GM12878 (cell line): ENCODE measurements around the gene XIAP. TPM values are rescaled to one million over a fixed set of nuclear protein-coding genes. Genes with fewer than 3 reads are reported as not detected.

ENCODE experiments used
- ATAC-seq: fragments of 200-7000 bp; cut with Tn5 transposase; 3 replicates; pipeline ENCODE4 v1.9.1; 2020; ENCODE audit warnings: mild to moderate bottlenecking, moderate library complexity
- BruUV-seq: library from RNA; stranded (reverse); fragments of 400-500 nt; replicated peaks from 2 replicates; lab custom pipeline; 2021; lab: Mats Ljungman, UMichigan
- CTCF ChIA-PET: fragments of 300-600 bp; sonication (Branson Sonifier 250); formaldehyde crosslinking; extraction: SDS; loops from one replicate; lab custom pipeline; 2021; ENCODE audit warnings: inconsistent platforms; lab: Yijun Ruan, JAX
- POLR2A ChIA-PET: fragments of 350-600 bp; formaldehyde crosslinking; extraction: SDS; loops from one replicate; lab custom pipeline; 2021; ENCODE audit warnings: inconsistent platforms; lab: Charles Lee
- RAD21 ChIA-PET: fragments of 300-600 bp; sonication (Branson Sonifier 250); formaldehyde crosslinking; loops from one replicate; lab custom pipeline; 2023; ENCODE audit warnings: antibody characterized with exemption; ENCODE audit not compliant: unreplicated experiment; lab: Charles Lee
- SMC1A ChIA-PET: fragments of 300-600 bp; sonication (Branson Sonifier 250); formaldehyde crosslinking; loops from one replicate; lab custom pipeline; 2023; ENCODE audit not compliant: unreplicated experiment, uncharacterized antibody; lab: Charles Lee
- DNase-seq: peaks from one replicate; pipeline ENCODE4 v3.0.0-alpha.2; 2011; ENCODE audit warnings: low read depth, low spot score
- FAIRE-seq: peaks from 3 replicates; lab custom pipeline; 2011; peaks lifted over from hg19 to GRCh38; lab: Jason Lieb, UNC
- H2AFZ ChIP-seq: 2 replicates; pipeline ENCODE4 v1.6.0; 2011; ENCODE audit warnings: low read depth, low read length, control low read depth; ENCODE audit not compliant: control insufficient read depth
- H3K27ac ChIP-seq: 2 replicates; pipeline ENCODE4 v1.5.1; 2011; ENCODE audit warnings: control low read depth; ENCODE audit not compliant: control insufficient read depth, insufficient read depth
- H3K27me3 ChIP-seq, 2 experiments: replicated peaks in 1 of 2; 2 replicates each; pipeline versions ENCODE4 v1.6.0 to v1.6.1; 2011; ENCODE audit warnings: low read length in 1 of 2; ENCODE audit not compliant: control insufficient read depth in 2 of 2, insufficient read depth in 2 of 2
- H3K36me3 ChIP-seq, 2 experiments: 2 replicates each; pipeline ENCODE4 v1.5.1; 2011; ENCODE audit warnings: low read length in 1 of 2; ENCODE audit not compliant: control insufficient read depth in 2 of 2, insufficient read depth in 2 of 2
- H3K4me1 ChIP-seq: 2 replicates; pipeline ENCODE4 v1.6.1; 2011; ENCODE audit warnings: mild to moderate bottlenecking, low read length, moderate library complexity, mixed read lengths; ENCODE audit not compliant: control insufficient read depth, insufficient read depth
- H3K4me2 ChIP-seq: 2 replicates; pipeline ENCODE4 v1.6.0; 2011; ENCODE audit warnings: control low read depth; ENCODE audit not compliant: control insufficient read depth, insufficient read depth
- H3K4me3 ChIP-seq: fragments of 200-600 bp; sonication (generic); 2 replicates; pipeline ENCODE4 v1.5.1; 2016
- H3K79me2 ChIP-seq: 2 replicates; pipeline ENCODE4 v1.6.0; 2011; ENCODE audit warnings: low read length; ENCODE audit not compliant: control insufficient read depth, insufficient read depth
- H3K9ac ChIP-seq: 2 replicates; pipeline ENCODE4 v1.8.0; 2011; ENCODE audit warnings: low read length, control low read depth, mixed read lengths; ENCODE audit not compliant: control insufficient read depth, insufficient read depth
- H3K9me3 ChIP-seq: replicated peaks from 3 replicates; pipeline ENCODE4 v1.5.1; 2011; ENCODE audit warnings: mild to moderate bottlenecking, low read length; ENCODE audit not compliant: control insufficient read depth, insufficient read depth
- H4K20me1 ChIP-seq: 2 replicates; pipeline ENCODE4 v1.6.0; 2011; ENCODE audit not compliant: control insufficient read depth, insufficient read depth
- BCL3 ChIP-seq: IDR thresholded peaks from 2 replicates; pipeline ENCODE4 v1.6.1; 2011; ENCODE audit warnings: borderline replicate concordance, low read depth, mild to moderate bottlenecking, moderate library complexity, low read length; ENCODE audit not compliant: insufficient read depth, poor library complexity, severe bottlenecking
- ELK1 ChIP-seq: IDR thresholded peaks from 2 replicates; pipeline ENCODE4 v1.6.1; 2012; ENCODE audit warnings: low read depth, low read length, improper control_type of control experiment
- EZH2 ChIP-seq: IDR thresholded peaks from 2 replicates; pipeline ENCODE4 v1.6.1; 2012; ENCODE audit warnings: low read depth, mild to moderate bottlenecking, control low read depth, inconsistent platforms, low read length, borderline replicate concordance; ENCODE audit not compliant: control insufficient read depth
- KLF5 ChIP-seq: fragments of 450-650 bp; IDR thresholded peaks from 2 replicates; pipeline ENCODE4 v1.6.1; 2014; ENCODE audit warnings: mild to moderate bottlenecking; ENCODE audit not compliant: partially characterized antibody
- NFIC ChIP-seq: IDR thresholded peaks from 2 replicates; pipeline ENCODE4 v1.6.1; 2012; ENCODE audit warnings: low read depth, mild to moderate bottlenecking, inconsistent platforms, low read length, moderate library complexity
- PRDM15 ChIP-seq: fragments of 450-650 bp; formaldehyde crosslinking; IDR thresholded peaks from 2 replicates; pipeline ENCODE4 v1.4.0; 2020; ENCODE audit warnings: mild to moderate bottlenecking, moderate library complexity
- RAD51 ChIP-seq: fragments of 450-650 bp; IDR thresholded peaks from 2 replicates; pipeline ENCODE4 v1.6.1; 2016; ENCODE audit warnings: moderate library complexity, mild to moderate bottlenecking, inconsistent platforms
- TAF1 ChIP-seq: IDR thresholded peaks from 2 replicates; pipeline ENCODE4 v1.6.1; 2011; ENCODE audit warnings: mild to moderate bottlenecking, low read depth, low read length, borderline replicate concordance
- WGBS: methylation state at CpG from one replicate; pipeline ENCODE4 v1.1.6; 2016; ENCODE audit warnings: low lambda C conversion rate; ENCODE audit not compliant: insufficient replicate concordance, insufficient coverage; ENCODE audit errors: missing lambda C conversion rate; 5-methylcytosine and 5-hydroxymethylcytosine counted together
- in situ Hi-C: fragments of 300-500 bp; cut with MboI; formaldehyde crosslinking; loops from 9 replicates; pipeline ENCODE4 v1.14.3; 2018; ENCODE audit warnings: mixed read lengths
- intact Hi-C: fragments of 100-400 bp; cut with micrococcal nuclease; formaldehyde crosslinking; loops from one replicate; pipeline ENCODE4 v1.14.2; 2022; ENCODE audit not compliant: unreplicated experiment
- polyA plus RNA-seq, 11 experiments: library from polyadenylated mRNA; depleted of rRNA in 4 of 11; unstranded in 6 of 11; stranded (reverse) in 5 of 11; fragments of >200 nt; fragmentation: Nextera tagmentation in 4 of 11; fragmentation: Illumina TruSeq in 1 of 11; extraction: Ambion mirVana in 4 of 11; extraction: Trizol in 1 of 11; gene quantifications; 1 replicate in 1 of 11; 2 replicates in 10 of 11; pipeline versions ENCODE4 v1.2.1 to v1.2.3, GENCODE V29; 2011 to 2016; ENCODE audit warnings: inconsistent platforms in 2 of 11, missing spikeins in 2 of 11, low read depth in 1 of 11
- total RNA-seq, 4 experiments: library from RNA; depleted of rRNA in 3 of 4; stranded (reverse); fragments of >200 nt in 3 of 4; fragmentation: Illumina TruSeq in 1 of 4; extraction: Trizol in 1 of 4; gene quantifications; 2 replicates each; pipeline versions ENCODE4 v1.2.1 to v1.2.3, GENCODE V29; 2013 to 2021
- TF ChIP-seq, protein P1 (sequence below): IDR thresholded peaks from 2 replicates; pipeline ENCODE4 v1.6.1; 2011; ENCODE audit warnings: low read depth, mild to moderate bottlenecking, low read length, moderate library complexity, borderline replicate concordance; ENCODE audit errors: extremely low read depth

The XIAP gene
- total and polyA plus RNA-seq, 10 of the 15 experiments (the other 5 are each of a cell fraction or from before 2014, with no cell fraction given), result 3.3 to 21.1 (median 14.5) TPM

GRCh38 chrX:123918106-123918721 is 58.4 kb downstream of the XIAP start:
- no peak for ATAC-seq
- no peaks in the 10 kb centered on the region for H3K9me3 ChIP-seq
- H3K79me2 ChIP-seq, result no peaks in the 10 kb centered on the region
- H3K9ac ChIP-seq, result no peak overlapping the region
- no peaks in the 10 kb centered on the region for H4K20me1 ChIP-seq
- DNase-seq, result no peak
- POLR2A ChIA-PET, result no interaction called here
- no TSS peak for BruUV-seq
- H3K27ac ChIP-seq, result no peak overlapping the region
- no peak overlapping the region for H3K4me2 ChIP-seq
- no peaks in the 10 kb centered on the region for H3K4me1 ChIP-seq
- TF ChIP-seq RAD51, result no peak
- TF ChIP-seq BCL3, result no peak
- TF ChIP-seq NFIC, result no peak
- no peak for TF ChIP-seq TAF1
- TF ChIP-seq, protein P1, sequence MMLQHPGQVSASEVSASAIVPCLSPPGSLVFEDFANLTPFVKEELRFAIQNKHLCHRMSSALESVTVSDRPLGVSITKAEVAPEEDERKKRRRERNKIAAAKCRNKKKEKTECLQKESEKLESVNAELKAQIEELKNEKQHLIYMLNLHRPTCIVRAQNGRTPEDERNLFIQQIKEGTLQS, result no peak
- no peak for TF ChIP-seq ELK1
- no peak for TF ChIP-seq KLF5
- TF ChIP-seq PRDM15 (CRISPR knock-in tag), result no peak
- no peak for TF ChIP-seq EZH2
- RAD21 ChIA-PET, result no interaction called here
- FAIRE-seq, result no peak
- H2AFZ ChIP-seq, result no peak overlapping the region
- 34% methylated on average over 4 of the region's 4 CpGs for WGBS
- in situ Hi-C loops (no loop called here), intact Hi-C loops (no loop called here)
- no peaks in the 10 kb centered on the region for H3K27me3 ChIP-seq
- no peak overlapping the region for H3K4me3 ChIP-seq
- SMC1A ChIA-PET, result no interaction called here
- CTCF ChIA-PET, result interaction anchor here (1.2 kb wide), 1 partner anchor 10 kb away, joined by 3 read pairs; no protein-coding TSS in a partner anchor
- no peaks in the 10 kb centered on the region for H3K36me3 ChIP-seq
